ENCODE results near the gene HCRTR1. TPM values are rescaled to one million over a fixed set of nuclear protein-coding genes. Genes with fewer than 3 reads are reported as not detected.

Gene HCRTR1
- total and polyA plus RNA-seq, 11 donors: 0.21 to 0.82 (median 0.30) TPM; not detected in 4

DNA sequence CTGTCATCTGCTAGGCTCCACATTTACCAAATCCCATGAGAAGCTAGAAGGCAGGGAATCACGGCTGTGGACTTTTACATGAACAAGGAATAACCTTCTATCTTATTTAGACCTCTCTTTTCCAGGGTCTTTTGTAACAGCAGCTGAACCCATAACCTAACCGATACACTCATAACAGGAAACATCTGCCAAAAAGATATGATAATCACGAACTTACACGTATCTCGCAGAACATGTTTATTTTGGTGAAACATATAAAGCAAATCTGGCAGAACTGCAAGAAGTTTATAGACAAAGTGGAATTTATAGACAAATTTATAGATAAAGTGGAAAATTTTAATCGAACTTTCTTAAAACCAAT lies 20.8 kb upstream of the HCRTR1 start:
- Histone ChIP-seq H3K9me3 (no peaks in the 10 kb centered on the region), H3K36me3 (no peaks in the 10 kb centered on the region), H3K4me3 (no peak overlapping the region), H3K27ac (peak overlapping the region in 9 of 12 donors; percentile 13 to 67 (median 49)), H3K27me3 (no peaks in the 10 kb centered on the region), H3K4me1 (peaks cover 0 to 28% (median 5%) of the 10 kb centered on the region in 12 donors)
- TF ChIP-seq, protein P1, sequence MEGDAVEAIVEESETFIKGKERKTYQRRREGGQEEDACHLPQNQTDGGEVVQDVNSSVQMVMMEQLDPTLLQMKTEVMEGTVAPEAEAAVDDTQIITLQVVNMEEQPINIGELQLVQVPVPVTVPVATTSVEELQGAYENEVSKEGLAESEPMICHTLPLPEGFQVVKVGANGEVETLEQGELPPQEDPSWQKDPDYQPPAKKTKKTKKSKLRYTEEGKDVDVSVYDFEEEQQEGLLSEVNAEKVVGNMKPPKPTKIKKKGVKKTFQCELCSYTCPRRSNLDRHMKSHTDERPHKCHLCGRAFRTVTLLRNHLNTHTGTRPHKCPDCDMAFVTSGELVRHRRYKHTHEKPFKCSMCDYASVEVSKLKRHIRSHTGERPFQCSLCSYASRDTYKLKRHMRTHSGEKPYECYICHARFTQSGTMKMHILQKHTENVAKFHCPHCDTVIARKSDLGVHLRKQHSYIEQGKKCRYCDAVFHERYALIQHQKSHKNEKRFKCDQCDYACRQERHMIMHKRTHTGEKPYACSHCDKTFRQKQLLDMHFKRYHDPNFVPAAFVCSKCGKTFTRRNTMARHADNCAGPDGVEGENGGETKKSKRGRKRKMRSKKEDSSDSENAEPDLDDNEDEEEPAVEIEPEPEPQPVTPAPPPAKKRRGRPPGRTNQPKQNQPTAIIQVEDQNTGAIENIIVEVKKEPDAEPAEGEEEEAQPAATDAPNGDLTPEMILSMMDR (IDR thresholded peaks at IDR 0.05): no peak
- TF ChIP-seq POLR2A (IDR thresholded peaks at IDR 0.05): no peak
- no peak for DNase-seq
- intact Hi-C loops (cut with DNase I): loop anchor here in 1 of 10 donors (10.0 kb wide), 1 partner anchor 188 kb away; no protein-coding TSS in a partner anchor
- WGBS, 4 donors: 36 to 46% (median 43%) methylated on average over 6 of the region's 6 CpGs
- no peak for ATAC-seq

DNA sequence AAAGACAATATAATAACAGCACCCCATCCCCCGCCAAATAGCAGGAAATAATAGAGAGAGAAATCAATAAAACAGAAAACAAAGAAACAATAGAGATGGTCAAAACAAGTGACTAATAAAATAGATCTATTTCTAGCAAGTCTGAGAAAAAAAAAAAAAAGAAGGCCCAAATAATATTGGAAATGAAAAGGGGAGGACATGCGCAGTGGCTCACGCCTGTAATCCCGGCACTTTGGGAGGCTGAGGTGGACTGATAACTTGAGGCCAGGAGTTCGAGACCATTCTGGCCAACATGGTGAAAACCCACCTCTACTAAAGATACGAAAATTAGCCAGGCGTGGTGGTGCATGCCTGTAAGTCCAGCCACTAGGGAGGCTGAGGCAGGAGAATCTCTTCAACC lies 18.5 kb upstream of the HCRTR1 start:
- H3K27ac ChIP-seq: no peak overlapping the region
- intact Hi-C loops (cut with DNase I): loop anchor here in 1 of 10 donors (10.0 kb wide), 1 partner anchor 186 kb away; no protein-coding TSS in a partner anchor
- H3K4me1 ChIP-seq: peaks cover 0 to 24% (median 5%) of the 10 kb centered on the region in 12 donors
- ATAC-seq: no peak
- no peaks in the 10 kb centered on the region for H3K27me3 ChIP-seq
- TF ChIP-seq, protein P1 (IDR thresholded peaks at IDR 0.05): no peak
- no peak for TF ChIP-seq POLR2A (IDR thresholded peaks at IDR 0.05)
- no peak for DNase-seq
- WGBS, 4 donors: 88 to 96% (median 91%) methylated on average over 7 of the region's 7 CpGs
- H3K36me3 ChIP-seq: no peaks in the 10 kb centered on the region
- H3K4me3 ChIP-seq: no peak overlapping the region
- no peaks in the 10 kb centered on the region for H3K9me3 ChIP-seq

DNA sequence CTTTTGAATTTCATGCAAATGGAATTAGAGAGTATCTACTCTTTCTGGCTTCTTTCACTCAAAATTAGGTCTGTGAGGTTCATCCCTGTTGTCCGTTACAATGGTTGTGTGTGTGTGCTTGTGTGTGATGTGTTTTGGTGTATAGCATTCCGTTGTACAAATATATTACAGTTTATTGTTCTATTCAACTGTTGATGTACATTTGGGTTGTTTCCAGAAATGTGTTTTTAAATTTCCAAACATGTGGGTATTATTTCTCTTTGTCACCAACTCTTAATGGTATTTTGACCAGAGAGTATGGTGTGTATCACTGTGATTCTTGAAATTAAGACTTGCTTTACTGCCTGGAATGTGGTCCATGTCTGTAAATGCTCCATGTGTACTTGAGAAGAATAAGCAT lies 16.8 kb upstream of the HCRTR1 start:
- intact Hi-C loops (cut with DNase I): no loop called here
- no peak for TF ChIP-seq POLR2A (IDR thresholded peaks at IDR 0.05)
- TF ChIP-seq, protein P1 (IDR thresholded peaks at IDR 0.05): no peak
- DNase-seq: no peak
- ATAC-seq: no peak
- Histone ChIP-seq H3K27ac (no peak overlapping the region), H3K36me3 (no peaks in the 10 kb centered on the region), H3K4me1 (peaks cover 0 to 21% (median 2%) of the 10 kb centered on the region in 12 donors), H3K27me3 (no peaks in the 10 kb centered on the region), H3K4me3 (no peak overlapping the region), H3K9me3 (no peaks in the 10 kb centered on the region)
- WGBS, 4 donors: 71 to 75% (median 74%) methylated on average over 2 of the region's 2 CpGs

DNA sequence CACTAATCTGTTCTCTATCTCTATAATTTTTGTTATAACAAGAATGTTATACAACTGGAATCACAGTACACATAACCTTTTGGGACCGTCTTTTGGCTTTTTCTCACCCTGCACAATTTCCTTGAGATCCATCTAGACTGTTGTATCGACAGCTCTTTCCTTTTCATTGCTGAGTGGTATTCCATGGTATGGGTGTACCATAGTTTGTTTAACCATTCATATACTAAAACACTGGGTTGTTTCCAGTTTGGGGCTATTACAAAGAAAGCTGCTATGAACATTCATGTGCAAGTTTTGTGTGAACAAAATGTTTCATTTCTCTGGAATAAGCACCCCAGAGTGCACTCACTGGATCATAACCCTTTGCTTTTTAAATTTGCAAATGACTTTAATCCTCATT lies 15.4 kb upstream of the HCRTR1 start:
- 90 to 98% (median 96%) methylated on average over 2 of the region's 2 CpGs for WGBS, 4 donors
- intact Hi-C loops (cut with DNase I): no loop called here
- TF ChIP-seq, protein P1 (IDR thresholded peaks at IDR 0.05): no peak
- no peak for TF ChIP-seq POLR2A (IDR thresholded peaks at IDR 0.05)
- no peak for ATAC-seq
- Histone ChIP-seq H3K27me3 (no peaks in the 10 kb centered on the region), H3K9me3 (no peaks in the 10 kb centered on the region), H3K4me3 (no peak overlapping the region), H3K36me3 (no peaks in the 10 kb centered on the region), H3K4me1 (peaks cover 0 to 8% (median 0%) of the 10 kb centered on the region in 12 donors), H3K27ac (no peak overlapping the region)
- DNase-seq: no peak

All from heart left ventricle (tissue), 16 donors.